SJCRH30 (cell line): ENCODE measurements around the gene KDM4B. TPM values are rescaled to one million over a fixed set of nuclear protein-coding genes. Genes with fewer than 3 reads are reported as not detected.

ENCODE experiments used
- DNase-seq, 2 experiments: peaks; one replicate each; pipeline ENCODE4 v3.0.0-alpha.2; 2015 to 2020
- H3K27ac ChIP-seq: fragments of 250-450 bp; sonication (Bioruptor Pico); 2 replicates; pipeline ENCODE4 v1.5.1; 2020; ENCODE audit warnings: mild to moderate bottlenecking, moderate library complexity
- H3K27me3 ChIP-seq: fragments of 250-450 bp; sonication (Bioruptor Pico); 2 replicates; pipeline ENCODE4 v1.5.1; 2020; ENCODE audit warnings: mild to moderate bottlenecking, moderate library complexity
- H3K36me3 ChIP-seq: fragments of 250-450 bp; sonication (Bioruptor Pico); 2 replicates; pipeline ENCODE4 v1.5.1; 2020; ENCODE audit warnings: mild to moderate bottlenecking, moderate library complexity
- H3K4me1 ChIP-seq: fragments of 250-450 bp; sonication (Bioruptor Pico); 2 replicates; pipeline ENCODE4 v1.5.1; 2020; ENCODE audit warnings: mild to moderate bottlenecking, moderate library complexity
- H3K4me3 ChIP-seq: fragments of 250-450 bp; sonication (Bioruptor Pico); 2 replicates; pipeline ENCODE4 v1.5.1; 2020; ENCODE audit warnings: mild to moderate bottlenecking, moderate library complexity
- H3K9me3 ChIP-seq: fragments of 250-450 bp; sonication (Bioruptor Pico); replicated peaks from 2 replicates; pipeline ENCODE4 v1.5.1; 2020; ENCODE audit warnings: mild to moderate bottlenecking, moderate library complexity
- total RNA-seq: library from RNA; depleted of rRNA; stranded (reverse); fragments of >200 nt; shearing (Covaris generic); gene quantifications from 2 replicates; pipeline ENCODE4 v1.2.3, GENCODE V29; 2014

KDM4B gene
- total RNA-seq, 1 experiment from 2014 or later: 16.2 TPM

GRCh38 chr19:5141850-5142724 lies 173.2 kb downstream of the KDM4B start:
- DNase-seq: no peak
- Histone ChIP-seq H3K27ac (no peak overlapping the region), H3K36me3 (peaks cover 5% of the 10 kb centered on the region; the same call in 1 of the 2 replicates), H3K4me3 (no peak overlapping the region), H3K9me3 (no peaks in the 10 kb centered on the region), H3K27me3 (no peaks in the 10 kb centered on the region), H3K4me1 (no peaks in the 10 kb centered on the region)

GRCh38 chr19:5142725-5143097 lies 173.8 kb downstream of the KDM4B start:
- no peak overlapping the region for H3K27ac ChIP-seq
- H3K4me1 ChIP-seq: no peaks in the 10 kb centered on the region
- no peaks in the 10 kb centered on the region for H3K27me3 ChIP-seq
- DNase-seq: no peak
- H3K4me3 ChIP-seq: no peak overlapping the region
- no peaks in the 10 kb centered on the region for H3K9me3 ChIP-seq
- H3K36me3 ChIP-seq: peaks cover 5% of the 10 kb centered on the region; the same call in 1 of the 2 replicates

GRCh38 chr19:5143471-5144411 lies 174.8 kb downstream of the KDM4B start:
- H3K36me3 ChIP-seq: peaks cover 5% of the 10 kb centered on the region; the same call in 1 of the 2 replicates
- no peaks in the 10 kb centered on the region for H3K4me1 ChIP-seq
- H3K4me3 ChIP-seq: no peak overlapping the region
- H3K9me3 ChIP-seq: no peaks in the 10 kb centered on the region
- H3K27me3 ChIP-seq: no peaks in the 10 kb centered on the region
- no peak overlapping the region for H3K27ac ChIP-seq
- no peak for DNase-seq

- no peaks in the 10 kb centered on the region for H3K9me3 ChIP-seq
Observed at GRCh38 chr19:5144545-5145179, 175.7 kb downstream of the KDM4B start.

GRCh38 chr19:5145521-5146511 lies 176.9 kb downstream of the KDM4B start:
- no peak overlapping the region for H3K4me3 ChIP-seq
- no peak overlapping the region for H3K27ac ChIP-seq

More at GRCh38 chr19:5144545-5145179, 175.7 kb downstream of the KDM4B start:
- peaks cover 5% of the 10 kb centered on the region; the same call in 1 of the 2 replicates for H3K36me3 ChIP-seq
- no peak overlapping the region for H3K27ac ChIP-seq
- no peak for DNase-seq
- no peaks in the 10 kb centered on the region for H3K4me1 ChIP-seq
- H3K4me3 ChIP-seq: no peak overlapping the region
- no peaks in the 10 kb centered on the region for H3K27me3 ChIP-seq

GRCh38 chr19:5147074-5147977 lies 178.4 kb downstream of the KDM4B start:
- Histone ChIP-seq H3K9me3 (no peaks in the 10 kb centered on the region), H3K36me3 (peaks cover 5% of the 10 kb centered on the region; the same call in 1 of the 2 replicates), H3K27me3 (no peaks in the 10 kb centered on the region), H3K4me1 (no peaks in the 10 kb centered on the region), H3K4me3 (no peak overlapping the region), H3K27ac (no peak overlapping the region)
- no peak for DNase-seq

More at GRCh38 chr19:5145521-5146511, 176.9 kb downstream of the KDM4B start:
- H3K27me3 ChIP-seq: no peaks in the 10 kb centered on the region
- no peak for DNase-seq
- no peaks in the 10 kb centered on the region for H3K4me1 ChIP-seq
- H3K9me3 ChIP-seq: no peaks in the 10 kb centered on the region
- peaks cover 5% of the 10 kb centered on the region; the same call in 1 of the 2 replicates for H3K36me3 ChIP-seq

- no peak overlapping the region for H3K27ac ChIP-seq
- H3K36me3 ChIP-seq: peaks cover 5% of the 10 kb centered on the region; the same call in 1 of the 2 replicates
- H3K27me3 ChIP-seq: no peaks in the 10 kb centered on the region
- DNase-seq: no peak
- no peaks in the 10 kb centered on the region for H3K9me3 ChIP-seq
- H3K4me1 ChIP-seq: no peaks in the 10 kb centered on the region
- H3K4me3 ChIP-seq: no peak overlapping the region
Observed at GRCh38 chr19:5147978-5148793, 179.3 kb downstream of the KDM4B start.

GRCh38 chr19:5148794-5149190 lies 179.9 kb downstream of the KDM4B start:
- Histone ChIP-seq H3K4me1 (no peaks in the 10 kb centered on the region), H3K27me3 (no peaks in the 10 kb centered on the region), H3K4me3 (no peak overlapping the region), H3K9me3 (no peaks in the 10 kb centered on the region), H3K36me3 (peaks cover 5% of the 10 kb centered on the region; the same call in 1 of the 2 replicates), H3K27ac (no peak overlapping the region)
- no peak for DNase-seq

- H3K27me3 ChIP-seq: no peaks in the 10 kb centered on the region
- no peak overlapping the region for H3K27ac ChIP-seq
- no peak for DNase-seq
- no peaks in the 10 kb centered on the region for H3K9me3 ChIP-seq
- H3K4me1 ChIP-seq: peaks cover 2% of the 10 kb centered on the region; the same call in 1 of the 2 replicates
- H3K4me3 ChIP-seq: no peak overlapping the region
- H3K36me3 ChIP-seq: peaks cover 5% of the 10 kb centered on the region; the same call in 1 of the 2 replicates
Observed at GRCh38 chr19:5149508-5149907, 180.6 kb downstream of the KDM4B start.

- H3K36me3 ChIP-seq: peaks cover 5% of the 10 kb centered on the region; the same call in 1 of the 2 replicates
- no peaks in the 10 kb centered on the region for H3K9me3 ChIP-seq
- H3K27me3 ChIP-seq: no peaks in the 10 kb centered on the region
- H3K4me3 ChIP-seq: no peak overlapping the region
- no peak overlapping the region for H3K27ac ChIP-seq
- no peak for DNase-seq
- peaks cover 6% of the 10 kb centered on the region for H3K4me1 ChIP-seq
Observed at GRCh38 chr19:5149932-5150901, 181.3 kb downstream of the KDM4B start.
